ENCODE measurements around the gene NFAM1. TPM values are rescaled to one million over a fixed set of nuclear protein-coding genes. Genes with fewer than 3 reads are reported as not detected.

NFAM1 gene
- total and polyA plus RNA-seq, 2 donors (not counting 3 experiments of a cell fraction or from before 2014, with no cell fraction given), result not detected

DNA sequence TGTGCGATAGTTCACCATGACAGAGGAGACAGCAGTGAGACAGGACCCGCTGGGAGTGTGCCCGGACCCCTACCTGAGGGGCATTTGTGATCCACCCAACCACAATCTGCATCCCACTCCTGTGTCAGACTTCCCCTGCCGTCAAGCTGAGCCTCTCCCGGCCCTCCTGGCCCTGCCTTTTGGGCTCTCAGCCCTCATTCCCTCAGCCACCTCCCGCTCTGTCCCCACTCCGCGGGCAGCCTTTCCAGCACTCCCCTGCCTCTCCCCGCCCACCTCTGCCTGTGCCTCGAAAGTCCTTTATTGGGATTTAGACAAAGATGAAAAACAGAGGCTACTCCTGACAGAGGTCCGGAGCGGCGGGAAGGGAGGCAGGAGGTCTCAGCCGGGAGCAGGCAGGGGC lies 4.2 kb downstream of the NFAM1 start:
- H3K4me1 ChIP-seq (ENCODE audit: control insufficient read depth, extremely low read depth, insufficient read depth, low read length), result no peaks in the 10 kb centered on the region
- H3K4me3 ChIP-seq (replicated peaks in 1 of 3; ENCODE audit: insufficient read depth in 1 of 3, low read depth in 1 of 3, low read length in 3 of 3), result no peak overlapping the region
- dilution Hi-C loops (cut with MboI; ENCODE audit: extremely low pct_ligation_motif_present, low sequenced_read_pairs), result no loop called here
- CTCF ChIA-PET, result interaction anchor here (0.6 kb wide), 1 partner anchor 16 kb away, joined by 3 read pairs; no protein-coding TSS in a partner anchor
- H4K20me1 ChIP-seq (replicated peaks; ENCODE audit: control insufficient read depth, extremely low read depth, insufficient read depth, low read length), result no peaks in the 10 kb centered on the region
- H3K79me2 ChIP-seq (ENCODE audit: control insufficient read depth, insufficient read depth, low read length), result no peaks in the 10 kb centered on the region
- no peak overlapping the region for H3K4me2 ChIP-seq (ENCODE audit: insufficient read depth, low read length)
- intact Hi-C loops (cut with micrococcal nuclease), result no loop called here
- H3K27me3 ChIP-seq (ENCODE audit: control insufficient read depth in 2 of 2, insufficient read depth in 2 of 2, low read length in 2 of 2), result peaks cover 20 to 27% of the 10 kb centered on the region in 2 experiments
- H3K9me3 ChIP-seq (replicated peaks; ENCODE audit: control insufficient read depth, insufficient read depth, low read length), result no peaks in the 10 kb centered on the region
- no peak overlapping the region for H3K27ac ChIP-seq (ENCODE audit: insufficient read depth, low read depth, low read length)
- POLR2A ChIA-PET, result no interaction called here
- BruUV-seq (replicated peaks), result no TSS peak
- no peak overlapping the region for H3K9ac ChIP-seq (replicated peaks; ENCODE audit: extremely low read depth, insufficient read depth, low read length)
- TF ChIP-seq CTCF (IDR thresholded peaks at IDR 0.05; ENCODE audit: extremely low read depth in 1 of 2, insufficient read depth in 1 of 2, low read depth in 1 of 2, low read length in 2 of 2) (no peak), MYC (IDR thresholded peaks at IDR 0.05; ENCODE audit: low read depth, low read length) (no peak), GATA2 (IDR thresholded peaks at IDR 0.05; ENCODE audit: insufficient read depth, insufficient read length, low read depth, low read length) (no peak), POLR2A (IDR thresholded peaks at IDR 0.05; ENCODE audit: low read depth, low read length) (no peak)
- no peaks in the 10 kb centered on the region for H3K9me1 ChIP-seq (replicated peaks; ENCODE audit: control insufficient read depth, extremely low read depth, insufficient read depth, low read length)
- H3K36me3 ChIP-seq (ENCODE audit: control insufficient read depth in 2 of 2, extremely low read depth in 1 of 2, insufficient read depth in 2 of 2, low read length in 2 of 2), result no peaks in the 10 kb centered on the region
- no peak for DNase-seq (ENCODE audit: low read depth, low spot score)
- no peak for FAIRE-seq
- no peak overlapping the region for H2AFZ ChIP-seq (ENCODE audit: low read depth, low read length)

GRCh38 chr22:42427167-42427566 lies 5.0 kb downstream of the NFAM1 start:
- peaks cover 12 to 19% of the 10 kb centered on the region in 2 experiments for H3K27me3 ChIP-seq (ENCODE audit: control insufficient read depth in 2 of 2, insufficient read depth in 2 of 2, low read length in 2 of 2)
- no peaks in the 10 kb centered on the region for H3K36me3 ChIP-seq (ENCODE audit: control insufficient read depth in 2 of 2, extremely low read depth in 1 of 2, insufficient read depth in 2 of 2, low read length in 2 of 2)
- intact Hi-C loops (cut with micrococcal nuclease) (no loop called here), dilution Hi-C loops (cut with MboI; ENCODE audit: extremely low pct_ligation_motif_present, low sequenced_read_pairs) (no loop called here)
- no peaks in the 10 kb centered on the region for H3K79me2 ChIP-seq (ENCODE audit: control insufficient read depth, insufficient read depth, low read length)
- H3K4me3 ChIP-seq (replicated peaks in 1 of 3; ENCODE audit: insufficient read depth in 1 of 3, low read depth in 1 of 3, low read length in 3 of 3), result no peak overlapping the region
- H3K9me3 ChIP-seq (replicated peaks; ENCODE audit: control insufficient read depth, insufficient read depth, low read length), result no peaks in the 10 kb centered on the region
- FAIRE-seq (no peak), DNase-seq (ENCODE audit: low read depth, low spot score) (no peak)
- H3K4me1 ChIP-seq (ENCODE audit: control insufficient read depth, extremely low read depth, insufficient read depth, low read length), result no peaks in the 10 kb centered on the region
- no peaks in the 10 kb centered on the region for H3K9me1 ChIP-seq (replicated peaks; ENCODE audit: control insufficient read depth, extremely low read depth, insufficient read depth, low read length)
- BruUV-seq (replicated peaks), result no TSS peak
- H3K4me2 ChIP-seq (ENCODE audit: insufficient read depth, low read length), result no peak overlapping the region
- TF ChIP-seq JUN (IDR thresholded peaks at IDR 0.05; ENCODE audit: borderline replicate concordance, insufficient read depth, insufficient read length, low read depth) (no peak), POLR2AphosphoS5 (IDR thresholded peaks at IDR 0.05; ENCODE audit: insufficient read depth, low read depth, low read length) (no peak), EZH2 (IDR thresholded peaks at IDR 0.05; ENCODE audit: borderline replicate concordance, low read depth, low read length, severe bottlenecking) (no peak), FOS (IDR thresholded peaks at IDR 0.05; ENCODE audit: borderline replicate concordance, insufficient read depth, low read length) (no peak), GATA2 (IDR thresholded peaks at IDR 0.05; ENCODE audit: insufficient read depth, insufficient read length, low read depth, low read length) (no peak), CTCF (IDR thresholded peaks at IDR 0.05; ENCODE audit: extremely low read depth in 1 of 2, insufficient read depth in 1 of 2, low read depth in 1 of 2, low read length in 2 of 2) (no peak), MYC (IDR thresholded peaks at IDR 0.05; ENCODE audit: low read depth, low read length) (no peak), POLR2A (IDR thresholded peaks at IDR 0.05; ENCODE audit: low read depth, low read length) (no peak), MAX (IDR thresholded peaks at IDR 0.05; ENCODE audit: insufficient read depth, insufficient read length) (no peak)
- H3K9ac ChIP-seq (replicated peaks; ENCODE audit: extremely low read depth, insufficient read depth, low read length), result no peak overlapping the region
- H2AFZ ChIP-seq (ENCODE audit: low read depth, low read length), result no peak overlapping the region
- no peaks in the 10 kb centered on the region for H4K20me1 ChIP-seq (replicated peaks; ENCODE audit: control insufficient read depth, extremely low read depth, insufficient read depth, low read length)
- POLR2A ChIA-PET, result no interaction called here
- H3K27ac ChIP-seq (ENCODE audit: insufficient read depth, low read depth, low read length), result no peak overlapping the region
- CTCF ChIA-PET, result no interaction called here

Measured in endothelial cell of umbilical vein (primary cell).